HG02642 (cell line): ENCODE results near the gene MPP2.
"Not testable (repeated sequence)": the region's sequence is repeated elsewhere in the genome, so short reads cannot be mapped to it uniquely, and the experiment has no call there.

Source experiments
- ATAC-seq: cut with Tn5 transposase; IDR thresholded peaks from one replicate; pipeline ENCODE4 v1.9.1; 2021; ENCODE audit warnings: mild to moderate bottlenecking; ENCODE audit not compliant: unreplicated experiment, poor library complexity

The MPP2 gene

GRCh38 chr17:43905985-43906852, 1.1 kb downstream of the MPP2 start:
- ATAC-seq = no peak

DNA sequence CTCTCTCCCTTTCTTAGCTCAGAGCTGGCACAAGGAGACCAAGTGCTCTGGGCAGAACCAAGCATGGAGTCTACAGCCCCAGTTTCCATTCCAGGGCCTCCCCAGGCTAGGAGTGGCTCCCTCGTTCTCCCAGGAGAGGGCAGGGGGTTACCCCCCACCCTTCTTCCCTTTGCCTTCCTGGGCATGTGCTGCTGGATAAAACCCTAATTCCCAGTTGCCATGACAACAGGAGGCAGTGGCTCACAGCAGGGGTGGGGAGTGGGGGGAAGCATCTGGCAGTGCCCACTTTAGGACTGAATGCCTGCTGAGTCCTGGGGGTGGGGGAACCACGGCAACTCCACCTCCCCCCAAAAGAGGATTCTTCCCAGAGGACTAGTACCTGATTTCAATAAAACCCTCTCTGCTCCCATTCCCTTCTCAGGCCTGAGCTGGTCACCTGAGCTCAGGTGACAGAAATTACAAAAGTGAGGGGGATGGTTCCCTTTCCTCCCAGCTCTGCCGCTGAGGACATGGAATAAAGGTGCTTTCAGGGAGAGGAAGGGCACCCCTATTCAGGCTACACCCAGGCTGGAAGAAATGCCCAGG, 1.8 kb downstream of the MPP2 start:
- no peak for ATAC-seq

DNA sequence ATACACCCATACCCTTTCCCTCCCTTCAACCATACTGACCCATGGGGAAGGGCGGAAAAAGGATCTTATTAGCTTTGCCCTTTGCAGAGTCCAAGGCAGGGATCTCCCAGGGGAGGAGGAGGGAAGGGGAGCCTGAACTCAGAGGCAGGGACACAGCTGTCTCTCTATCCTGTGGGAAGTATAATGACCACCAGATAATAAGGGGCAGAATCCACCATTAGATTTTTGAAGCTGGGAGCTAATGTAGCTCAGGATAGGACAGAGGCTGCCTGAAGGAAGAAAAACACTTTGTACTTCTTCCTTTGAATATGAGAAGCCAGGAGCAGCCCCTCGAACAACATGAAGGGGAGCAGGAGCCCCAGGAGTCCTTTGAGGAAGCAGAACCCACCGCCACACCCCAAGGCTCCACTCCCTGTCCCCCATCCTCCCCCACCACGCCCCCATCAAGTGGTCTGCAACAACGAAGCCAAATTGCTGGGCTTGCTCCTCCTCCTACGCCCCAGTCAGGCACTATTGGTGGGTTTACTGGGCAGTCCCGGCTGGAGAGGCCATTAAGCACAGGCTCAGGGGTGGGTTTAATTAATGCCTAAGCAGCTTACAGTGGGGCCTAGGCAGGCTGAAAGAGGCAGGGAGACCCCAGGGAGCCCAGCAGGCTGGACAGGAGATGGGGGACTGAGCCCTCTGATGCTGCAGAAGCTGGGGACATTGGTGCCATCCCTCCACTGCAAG, 5.3 kb downstream of the MPP2 start:
- no peak for ATAC-seq

- ATAC-seq = no peak
Measured at GRCh38 chr17:43900858-43901754, 6.2 kb downstream of the MPP2 start.

GRCh38 chr17:43900183-43900857, 7.0 kb downstream of the MPP2 start:
- ATAC-seq = peak; percentile 94

DNA sequence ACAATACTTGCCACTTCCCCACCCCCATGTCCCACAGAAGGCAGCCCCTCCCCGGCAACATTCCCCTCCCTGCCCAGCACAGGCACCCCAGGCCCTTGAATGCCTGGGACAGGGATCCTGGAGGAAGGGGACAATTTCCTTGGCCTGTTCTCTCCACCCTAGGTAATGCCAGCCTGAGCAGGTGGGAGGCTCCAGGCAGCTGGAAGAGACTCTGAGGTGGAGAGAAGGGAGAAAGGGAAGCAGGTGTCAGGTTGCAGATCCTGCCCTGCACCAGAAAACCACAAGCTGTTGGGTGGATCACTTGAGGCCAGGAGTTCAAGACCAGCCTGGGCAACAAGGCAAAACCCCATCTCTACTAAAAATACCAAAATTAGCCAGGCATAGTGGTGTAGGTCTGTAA, 8.9 kb downstream of the MPP2 start:
- no peak for ATAC-seq

DNA sequence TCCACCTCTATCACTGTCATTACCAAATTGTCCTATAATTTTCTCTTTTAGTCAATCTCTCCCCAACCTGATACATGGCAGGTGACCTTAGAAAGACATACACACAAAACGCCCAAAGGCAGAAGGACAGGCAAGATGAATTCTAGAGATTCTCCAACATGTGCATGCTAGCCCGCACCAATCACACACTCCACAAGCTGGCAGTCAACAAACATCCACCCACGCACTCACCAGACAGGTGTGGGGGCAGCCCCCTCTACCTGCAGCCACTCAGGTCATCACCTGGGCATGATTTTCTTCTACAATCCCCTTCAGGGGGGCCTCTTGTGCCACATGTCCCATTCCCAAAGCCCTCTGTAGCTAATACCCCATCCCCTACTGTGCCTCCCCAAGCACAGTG, 9.5 kb downstream of the MPP2 start:
- no peak for ATAC-seq

DNA sequence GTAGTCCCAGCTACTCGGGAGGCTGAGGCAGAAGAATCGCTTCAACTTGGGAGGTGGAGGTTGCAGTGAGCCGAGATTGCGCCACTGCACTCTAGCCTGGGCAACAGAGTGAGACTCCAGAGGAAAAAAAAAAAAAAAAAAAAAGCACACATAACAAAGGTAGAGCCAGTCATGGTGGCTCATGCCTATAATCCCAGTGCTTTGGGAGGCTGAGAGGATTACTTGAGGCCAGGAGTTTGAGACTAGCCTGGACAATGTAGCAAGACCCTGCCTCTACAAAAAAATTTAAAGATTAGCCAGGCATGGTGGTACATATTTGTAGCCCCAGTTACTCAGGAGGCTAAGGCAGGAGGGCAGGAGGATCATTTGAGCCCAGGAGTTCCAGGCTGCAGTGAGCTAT, 12.8 kb downstream of the MPP2 start:
- not testable (repeated sequence) for ATAC-seq

DNA sequence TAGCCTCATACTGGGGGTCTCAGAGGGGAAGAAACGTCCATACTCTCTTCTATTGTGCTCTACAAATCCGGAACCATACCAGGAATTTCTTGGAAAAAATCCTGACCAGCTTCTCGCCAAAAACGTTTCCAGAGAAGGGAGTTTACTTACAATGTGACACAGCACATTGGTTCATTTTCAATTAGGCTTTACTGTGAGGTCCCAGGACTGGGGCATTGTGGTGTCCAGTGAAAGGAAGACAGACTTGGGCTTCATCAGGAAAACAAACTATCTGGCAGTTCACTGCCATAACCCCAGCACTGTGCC, 14.7 kb downstream of the MPP2 start:
- ATAC-seq = no peak

DNA sequence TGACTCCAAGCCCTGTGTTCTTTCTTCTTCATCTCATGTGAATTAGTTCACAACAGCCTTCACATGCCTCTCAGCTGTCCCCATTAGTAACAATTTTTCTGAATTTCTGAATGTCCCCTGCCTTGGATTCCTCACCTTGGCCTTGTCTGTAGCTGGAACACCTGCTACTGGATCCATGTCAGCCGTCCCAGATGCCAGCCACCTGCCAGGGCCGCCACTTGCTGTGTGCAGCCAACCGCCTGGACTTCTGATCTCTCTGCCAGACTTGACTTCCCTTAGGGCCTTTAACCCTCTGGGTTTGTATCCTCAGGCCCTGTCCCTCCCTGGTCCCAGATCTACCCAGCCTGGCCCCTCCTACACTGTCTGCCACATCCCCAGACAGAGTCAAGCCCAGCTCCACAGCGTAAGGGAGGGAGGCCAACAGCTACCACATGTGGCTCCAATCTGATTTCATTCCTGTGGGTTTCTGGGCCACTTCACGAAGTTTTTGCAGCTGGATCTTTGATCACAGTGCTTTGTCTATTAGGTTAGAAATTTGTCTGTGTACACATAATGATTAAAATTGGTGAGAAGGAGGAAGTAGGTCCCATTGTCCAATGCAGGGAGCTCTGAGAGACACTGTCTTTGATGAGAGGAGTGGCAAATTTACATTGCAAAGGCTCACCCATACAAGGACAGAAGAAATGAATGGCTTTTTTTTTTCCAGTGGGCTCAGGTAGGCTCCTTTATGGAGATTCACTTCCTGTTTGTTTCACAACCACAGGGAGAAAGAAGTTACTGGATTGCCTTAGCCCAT, 15.3 kb downstream of the MPP2 start:
- no peak for ATAC-seq

- no peak for ATAC-seq
Measured at GRCh38 chr17:43890240-43890639, 17.1 kb downstream of the MPP2 start.

- ATAC-seq = no peak
Measured at GRCh38 chr17:43888548-43888947, 18.8 kb downstream of the MPP2 start.

DNA sequence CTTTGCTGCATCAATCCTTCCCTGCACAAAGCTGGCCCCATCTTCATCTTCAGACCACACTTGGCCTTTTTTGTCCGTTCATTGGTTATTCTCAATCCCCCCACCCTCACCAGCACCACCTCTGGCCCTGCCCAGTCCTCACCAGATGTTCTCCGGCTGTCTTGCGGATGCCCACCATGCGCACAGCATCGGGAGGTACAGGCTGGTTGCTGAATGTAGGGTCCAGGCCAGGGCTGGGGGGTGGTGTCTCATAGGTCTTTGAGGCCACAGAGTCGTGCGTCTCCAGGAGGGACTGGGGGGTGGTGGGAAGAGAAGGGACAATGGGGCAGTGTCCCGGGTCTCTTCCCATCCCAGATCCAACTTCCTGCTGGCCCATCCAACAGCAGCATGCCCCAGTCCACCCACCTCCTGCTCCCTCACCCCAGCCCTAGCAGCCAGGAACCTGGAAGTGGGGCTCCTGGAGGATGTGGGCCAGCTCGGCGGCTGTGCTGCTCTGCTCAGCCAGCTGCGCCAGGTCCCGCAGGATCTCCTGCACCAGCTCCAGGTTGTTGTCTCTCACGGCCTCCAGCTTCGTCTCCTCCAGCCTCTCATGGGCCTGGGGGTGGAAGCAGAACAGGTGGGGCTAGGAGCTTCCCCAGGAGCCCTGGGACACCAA, 24.4 kb downstream of the MPP2 start:
- no peak for ATAC-seq

GRCh38 chr17:43881758-43882505, 25.4 kb downstream of the MPP2 start:
- ATAC-seq = no peak

DNA sequence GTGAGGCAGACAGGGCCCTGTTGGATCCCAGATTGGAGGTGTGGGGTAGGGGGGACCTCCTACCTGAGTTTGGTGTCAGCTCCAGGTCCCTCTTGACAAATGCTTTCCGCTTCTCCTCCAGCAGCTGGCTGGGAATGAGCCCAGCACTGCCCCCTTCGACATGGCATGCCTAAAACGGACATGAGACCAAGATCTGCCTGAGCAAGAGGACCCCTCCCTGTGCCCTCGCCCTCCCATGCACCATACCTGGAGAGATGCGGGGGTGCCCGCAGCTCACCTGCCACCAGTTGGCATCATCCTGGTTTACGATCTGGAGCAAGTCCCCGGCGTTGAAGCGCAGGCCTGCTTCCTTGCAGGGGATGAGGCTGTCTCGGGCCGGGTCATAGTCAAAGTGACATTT, 26.2 kb downstream of the MPP2 start:
- ATAC-seq = no peak

DNA sequence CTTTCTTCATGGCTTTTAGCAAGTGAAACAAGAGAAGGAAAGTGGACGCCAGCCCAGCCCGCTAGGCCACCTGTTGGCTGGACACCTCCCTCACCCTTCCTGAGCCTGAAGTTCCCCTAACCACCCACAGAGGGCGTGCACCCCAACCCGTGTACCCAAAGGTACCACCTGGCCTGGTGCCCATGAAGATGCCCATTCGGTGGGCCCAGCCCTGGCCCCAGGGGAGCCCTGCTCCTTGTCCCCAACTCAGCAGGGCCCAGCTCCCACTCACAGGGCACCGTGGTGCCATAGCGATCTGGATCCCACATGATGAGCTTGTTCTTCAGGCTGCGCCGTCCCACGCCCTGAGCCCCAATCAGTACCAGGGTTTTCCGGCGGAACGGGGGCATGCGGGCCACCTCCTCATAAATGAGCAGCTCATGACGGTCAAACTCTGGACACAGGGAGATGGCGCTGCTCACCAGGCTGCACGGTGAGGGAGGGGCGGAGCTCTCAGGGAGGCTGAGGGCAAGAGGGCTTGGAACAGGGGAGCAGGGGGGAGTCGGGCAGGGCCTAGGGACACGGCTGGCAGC, 26.8 kb downstream of the MPP2 start:
- ATAC-seq = no peak

- no peak for ATAC-seq
Measured at GRCh38 chr17:43879723-43880419, 27.5 kb downstream of the MPP2 start.
